ENCODE data around the gene TPM3. TPM values are rescaled to one million over a fixed set of nuclear protein-coding genes. Genes with fewer than 3 reads are reported as not detected.

Gene TPM3
- total RNA-seq, 3 donors from 2014 or later = 236 to 302 (median 245) TPM

GRCh38 chr1:154115180-154115579 is 76.7 kb downstream of the TPM3 start:
- no peak overlapping the region for H3K4me3 ChIP-seq
- no peaks in the 10 kb centered on the region for H3K27me3 ChIP-seq
- intact Hi-C loops (cut with DNase I; ENCODE audit: low total_unique reads) = no loop called here
- H3K27ac ChIP-seq = no peak overlapping the region
- H3K36me3 ChIP-seq = no peaks in the 10 kb centered on the region
- H3K4me1 ChIP-seq = no peaks in the 10 kb centered on the region
- DNase-seq (ENCODE audit: low spot score in 2 of 2) = no peak
- TF ChIP-seq POLR2AphosphoS5 (IDR thresholded peaks at IDR 0.05) = no peak
- TF ChIP-seq CTCF (IDR thresholded peaks at IDR 0.05) = no peak
- no peak for TF ChIP-seq POLR2A (IDR thresholded peaks at IDR 0.05)
- H3K9me3 ChIP-seq = no peaks in the 10 kb centered on the region

Other genes starting within 250 kb of the TPM3 start
- 10 to 100 TPM; 33.4 to 34.1 (median 33.8) TPM for gene DENND4B, start 245.4 kb downstream of the TPM3 start, total RNA-seq
- gene CRTC2, start 233.5 kb downstream of the TPM3 start, total RNA-seq = 10 to 100 TPM; 16.2 to 19.7 (median 19.0) TPM
- gene SLC39A1, start 228.6 kb downstream of the TPM3 start, total RNA-seq = 100 to 1,000 TPM; 102 to 119 (median 111) TPM
- 10 to 100 TPM; 10.6 to 80.5 (median 65.2) TPM for gene CREB3L4, start 224.2 kb downstream of the TPM3 start, total RNA-seq
- gene JTB, start 214.4 kb downstream of the TPM3 start, total RNA-seq = 100 to 1,000 TPM; 237 to 315 (median 268) TPM
- gene RAB13, start 205.8 kb downstream of the TPM3 start, total RNA-seq = 10 to 100 TPM; 45.8 to 68.3 (median 62.6) TPM
- gene RPS27, start 201.3 kb downstream of the TPM3 start, total RNA-seq = 1,000 to 10,000 TPM; 2,845 to 3,909 (median 3,226) TPM
- gene NUP210L, start 37.0 kb downstream of the TPM3 start, total RNA-seq = under 1 TPM in 1 of 3 donors, not detected in 2; under 0.01 TPM
- gene CFAP141, start 14.2 kb upstream of the TPM3 start, total RNA-seq = not detected
- gene UBAP2L, start 28.9 kb upstream of the TPM3 start, total RNA-seq = 10 to 100 TPM; 64.8 to 79.3 (median 70.1) TPM
- 100 to 1,000 TPM; 108 to 125 (median 120) TPM for gene HAX1, start 80.5 kb upstream of the TPM3 start, total RNA-seq
- under 1 TPM in 1 of 3 donors, not detected in 2; 0.44 TPM for gene AQP10, start 129.0 kb upstream of the TPM3 start, total RNA-seq
- gene ATP8B2, start 133.4 kb upstream of the TPM3 start, total RNA-seq = 10 to 100 TPM; 34.5 to 64.8 (median 61.3) TPM
- gene IL6R, start 213.2 kb upstream of the TPM3 start, total RNA-seq = 10 to 100 TPM; 23.6 to 26.8 (median 24.0) TPM

All from breast epithelium (tissue), 4 donors.